Gastrocnemius medialis (tissue), 4 donors: Measurements from ENCODE around the gene NLRX1. TPM values are rescaled to one million over a fixed set of nuclear protein-coding genes. Genes with fewer than 3 reads are reported as not detected.

Source experiments
- ATAC-seq, 2 donors: fragments of 150-250 bp; one replicate each; pipeline ENCODE4 v1.9.1; 2016
- DNase-seq, 2 donors: peaks; one replicate each; pipeline ENCODE4 v3.0.0-alpha.2; 2019
- H3K27ac ChIP-seq, 4 donors: fragments of 200-600 bp; sonication (generic); 1 replicate in 1 of 4; 2 replicates in 3 of 4; pipeline ENCODE4 v1.5.1; 2016 to 2018; ENCODE audit warnings: mild to moderate bottlenecking in 2 of 4, moderate library complexity in 1 of 4
- H3K27me3 ChIP-seq, 3 donors: fragments of 200-600 bp; sonication (generic) in 2 of 3; 1 replicate in 1 of 3; 2 replicates in 2 of 3; pipeline versions ENCODE4 v1.5.1 to v1.6.0; 2016 to 2019; ENCODE audit warnings: mild to moderate bottlenecking in 1 of 3, moderate library complexity in 1 of 3
- H3K36me3 ChIP-seq, 2 donors: fragments of 200-600 bp; sonication (generic) in 1 of 2; one replicate each; pipeline ENCODE4 v1.5.1; 2017 to 2018
- H3K4me1 ChIP-seq, 2 donors: fragments of 200-600 bp; sonication (generic) in 1 of 2; one replicate each; pipeline ENCODE4 v1.5.1; 2016 to 2017; ENCODE audit warnings: mild to moderate bottlenecking in 2 of 2
- H3K4me3 ChIP-seq, 4 donors: fragments of 200-600 bp; sonication (generic) in 3 of 4; 1 replicate in 1 of 4; 2 replicates in 3 of 4; pipeline ENCODE4 v1.5.1; 2016 to 2019; ENCODE audit warnings: mild to moderate bottlenecking in 2 of 4
- H3K9me3 ChIP-seq, 3 donors: fragments of 200-600 bp; sonication (generic) in 2 of 3; 1 replicate in 1 of 3; 2 replicates in 2 of 3; pipeline ENCODE4 v1.5.1; 2016 to 2019
- CTCF ChIP-seq, 5 experiments: fragments of 450-650 bp in 3 of 5; fragments of 200-600 bp in 2 of 5; sonication (generic) in 2 of 5; IDR thresholded peaks in 4 of 5; conservative IDR thresholded peaks in 1 of 5; 1 replicate in 4 of 5; 2 replicates in 1 of 5; pipeline ENCODE4 v1.5.1; 2016 to 2019; ENCODE audit warnings: antibody characterized with exemption in 5 of 5, mild to moderate bottlenecking in 3 of 5, moderate library complexity in 3 of 5
- POLR2A ChIP-seq, 2 donors: fragments of 450-650 bp; IDR thresholded peaks; one replicate each; pipeline ENCODE4 v1.6.1; 2017; ENCODE audit warnings: antibody characterized with exemption in 2 of 2, mild to moderate bottlenecking in 2 of 2, moderate library complexity in 2 of 2
- in situ Hi-C, 4 donors: fragments of 200-750 bp; cut with MboI; loops; one replicate each; pipeline versions ENCODE4 v1.15.0 to v1.8.0; 2017; ENCODE audit warnings: low sequenced_read_pairs in 4 of 4
- intact Hi-C: fragments of 100-400 bp; cut with DNase I; formaldehyde crosslinking; loops from one replicate; pipeline ENCODE4 v1.15.1; 2023; ENCODE audit warnings: low total_unique reads
- total RNA-seq, 4 donors: library from RNA; depleted of rRNA; stranded (reverse); fragments of >200 nt; gene quantifications; one replicate each; pipeline versions ENCODE4 v1.1.0 to v1.2.3, GENCODE V29; 2016

NLRX1 gene
- total RNA-seq, 4 donors from 2014 or later, result 12.2 to 21.3 (median 16.4) TPM

GRCh38 chr11:119202554-119202953 lies 34.0 kb downstream of the NLRX1 start:
- Histone ChIP-seq H3K4me3 (no peak overlapping the region), H3K27ac (no peak overlapping the region), H3K36me3 (no peaks in the 10 kb centered on the region), H3K4me1 (peaks cover 11 to 14% of the 10 kb centered on the region in 2 donors), H3K9me3 (no peaks in the 10 kb centered on the region), H3K27me3 (no peaks in the 10 kb centered on the region)
- TF ChIP-seq CTCF (IDR thresholded peaks at IDR 0.05 in 4 of 5, conservative IDR thresholded peaks at IDR 0.05 in 1 of 5) (no peak), POLR2A (IDR thresholded peaks at IDR 0.05) (no peak)
- in situ Hi-C loops, result loop anchor here in 2 of 4 donors (5.0 to 10.0 kb wide), 3 partner anchors 105 to 130 kb away; partner anchors contain the start of gene RNF26 (in 1 of the 2)
- ATAC-seq, result no peak
- intact Hi-C loops, result loop anchor here (10.0 kb wide), 2 partner anchors 138 to 272 kb away; partner anchors contain the start of gene VPS11
- no peak for DNase-seq

- peaks cover 15 to 16% of the 10 kb centered on the region in 2 donors for H3K4me1 ChIP-seq
- ATAC-seq (no peak), DNase-seq (no peak)
- H3K27me3 ChIP-seq, result no peaks in the 10 kb centered on the region
- no peak overlapping the region for H3K27ac ChIP-seq
- intact Hi-C loops, result loop anchor here (10.0 kb wide), 2 partner anchors 139 to 271 kb away; partner anchors contain the start of gene VPS11
- H3K9me3 ChIP-seq, result no peaks in the 10 kb centered on the region
- no peaks in the 10 kb centered on the region for H3K36me3 ChIP-seq
- no peak for TF ChIP-seq POLR2A (IDR thresholded peaks at IDR 0.05)
- TF ChIP-seq CTCF (IDR thresholded peaks at IDR 0.05 in 4 of 5, conservative IDR thresholded peaks at IDR 0.05 in 1 of 5), result no peak
- no peak overlapping the region for H3K4me3 ChIP-seq
- in situ Hi-C loops, result loop anchor here in 2 of 4 donors (5.0 to 10.0 kb wide), 3 partner anchors 107 to 128 kb away; partner anchors contain the start of gene RNF26 (in 1 of the 2)
Observed at GRCh38 chr11:119204066-119204465, 35.5 kb downstream of the NLRX1 start.

- Histone ChIP-seq H3K4me3 (peak overlapping the region; percentile 73 to 98 (median 90)), H3K9me3 (no peaks in the 10 kb centered on the region), H3K36me3 (no peaks in the 10 kb centered on the region), H3K27ac (peak overlapping the region; percentile 89 to 98 (median 94)), H3K27me3 (no peaks in the 10 kb centered on the region), H3K4me1 (peaks cover 15 to 16% of the 10 kb centered on the region in 2 donors)
- peak in 1 of 2 donors; percentile 28 for DNase-seq
- TF ChIP-seq CTCF (IDR thresholded peaks at IDR 0.05 in 4 of 5, conservative IDR thresholded peaks at IDR 0.05 in 1 of 5) (no peak), POLR2A (IDR thresholded peaks at IDR 0.05) (no peak)
- in situ Hi-C loops, result loop anchor here in 1 of 4 donors (10.0 kb wide), 1 partner anchor 120 kb away; no protein-coding TSS in a partner anchor
- ATAC-seq, result no peak
- intact Hi-C loops, result loop anchor here (1.0 to 10.0 kb wide), 7 partner anchors 62 to 270 kb away; partner anchors contain the start of gene VPS11
Observed at GRCh38 chr11:119205080-119205479, 36.6 kb downstream of the NLRX1 start.

GRCh38 chr11:119205574-119206510 lies 37.3 kb downstream of the NLRX1 start, which contains the start of gene CBL:
Gene CBL (plus strand): TSS chr11:119206339. CDS start chr11:119206418, 79 bp downstream.
- Histone ChIP-seq H3K4me3 (peak within 1 kb of the TSS; percentile 73 to 98 (median 90)), H3K27me3 (no peaks in the 10 kb centered on the region), H3K36me3 (no peaks in the 10 kb centered on the region), H3K9me3 (no peaks in the 10 kb centered on the region), H3K27ac (peak within 1 kb of the TSS; percentile 89 to 98 (median 94)), H3K4me1 (peaks cover 15 to 16% of the 10 kb centered on the region in 2 donors)
- DNase-seq, result peak; percentile 90 to 92
- peak; percentile 93 to 96 for ATAC-seq
- intact Hi-C loops, result loop anchor here (1.0 to 10.0 kb wide), 8 partner anchors 61 to 269 kb away; partner anchors contain the start of genes USP2 and VPS11
- in situ Hi-C loops, result loop anchor here in 1 of 4 donors (10.0 kb wide), 1 partner anchor 119 kb away; no protein-coding TSS in a partner anchor
- peak; percentile 83 to 84 for TF ChIP-seq POLR2A (IDR thresholded peaks at IDR 0.05)
- peak; percentile 80 to 99 (median 92) for TF ChIP-seq CTCF (IDR thresholded peaks at IDR 0.05 in 4 of 5, conservative IDR thresholded peaks at IDR 0.05 in 1 of 5)
